ENCODE measurements around the gene AGER. TPM values are rescaled to one million over a fixed set of nuclear protein-coding genes. Genes with fewer than 3 reads are reported as not detected.

AGER gene
- total RNA-seq, 1 donor from 2014 or later: 9.9 TPM

- H3K27ac Mint-ChIP-seq (ENCODE audit: unreplicated experiment): no peak overlapping the region
- Histone ChIP-seq H4K20me1 (ENCODE audit: insufficient read depth, low read length) (peaks cover 9% of the 10 kb centered on the region), H3K27ac (ENCODE audit: low read depth, low read length) (no peak overlapping the region), H3K79me2 (ENCODE audit: insufficient read depth, low read length) (peaks cover 17% of the 10 kb centered on the region), H3K27me3 (ENCODE audit: insufficient read depth, low read length) (no peaks in the 10 kb centered on the region), H3K4me3 (ENCODE audit: insufficient read depth, low read depth, low read length) (no peak overlapping the region), H2AFZ (ENCODE audit: low read depth, low read length) (no peak overlapping the region), H3K9ac (ENCODE audit: low read length) (no peak overlapping the region), H3K36me3 (ENCODE audit: insufficient read depth, low read length) (peaks cover 11% of the 10 kb centered on the region), H3K9me3 (ENCODE audit: insufficient read depth, low read depth, low read length) (no peaks in the 10 kb centered on the region), H3K4me2 (ENCODE audit: low read length) (no peak overlapping the region), H3K4me1 (ENCODE audit: insufficient read depth, low read length) (peaks cover 12% of the 10 kb centered on the region)
- FAIRE-seq: no peak
- no peak overlapping the region for H3K4me3 Mint-ChIP-seq (ENCODE audit: unreplicated experiment)
- H3K4me1 Mint-ChIP-seq (ENCODE audit: low read depth, unreplicated experiment): peaks cover 11% of the 10 kb centered on the region
- no peaks in the 10 kb centered on the region for H3K27me3 Mint-ChIP-seq (ENCODE audit: low read depth, unreplicated experiment)
- H3K36me3 Mint-ChIP-seq (ENCODE audit: low read depth, unreplicated experiment): peaks cover 16% of the 10 kb centered on the region
- no peaks in the 10 kb centered on the region for H3K9me3 Mint-ChIP-seq (ENCODE audit: unreplicated experiment)
- TF ChIP-seq CTCF (IDR thresholded peaks at IDR 0.05; ENCODE audit: insufficient read depth, low read depth, low read length) (no peak), EZH2 (IDR thresholded peaks at IDR 0.05; ENCODE audit: insufficient read depth, low read length) (no peak)
- DNase-seq (ENCODE audit: low read depth): no peak
Observed at GRCh38 chr6:32158052-32158451, 26.0 kb downstream of the AGER start.

GRCh38 chr6:32156891-32157290 lies 27.2 kb downstream of the AGER start:
- Histone ChIP-seq H3K9me3 (ENCODE audit: insufficient read depth, low read depth, low read length) (no peaks in the 10 kb centered on the region), H3K4me3 (ENCODE audit: insufficient read depth, low read depth, low read length) (no peak overlapping the region), H3K4me1 (ENCODE audit: insufficient read depth, low read length) (peaks cover 24% of the 10 kb centered on the region), H4K20me1 (ENCODE audit: insufficient read depth, low read length) (peaks cover 9% of the 10 kb centered on the region), H3K79me2 (ENCODE audit: insufficient read depth, low read length) (peaks cover 17% of the 10 kb centered on the region), H3K4me2 (ENCODE audit: low read length) (no peak overlapping the region), H3K9ac (ENCODE audit: low read length) (no peak overlapping the region), H2AFZ (ENCODE audit: low read depth, low read length) (no peak overlapping the region), H3K27me3 (ENCODE audit: insufficient read depth, low read length) (no peaks in the 10 kb centered on the region), H3K36me3 (ENCODE audit: insufficient read depth, low read length) (peaks cover 11% of the 10 kb centered on the region), H3K27ac (ENCODE audit: low read depth, low read length) (no peak overlapping the region)
- Mint-ChIP-seq H3K4me1 (ENCODE audit: low read depth, unreplicated experiment) (peaks cover 19% of the 10 kb centered on the region), H3K27ac (ENCODE audit: unreplicated experiment) (no peak overlapping the region), H3K4me3 (ENCODE audit: unreplicated experiment) (no peak overlapping the region), H3K9me3 (ENCODE audit: unreplicated experiment) (no peaks in the 10 kb centered on the region), H3K27me3 (ENCODE audit: low read depth, unreplicated experiment) (no peaks in the 10 kb centered on the region), H3K36me3 (ENCODE audit: low read depth, unreplicated experiment) (peaks cover 12% of the 10 kb centered on the region)
- no peak for TF ChIP-seq EZH2 (IDR thresholded peaks at IDR 0.05; ENCODE audit: insufficient read depth, low read length)
- TF ChIP-seq CTCF (IDR thresholded peaks at IDR 0.05; ENCODE audit: insufficient read depth, low read depth, low read length): no peak
- FAIRE-seq (no peak), DNase-seq (ENCODE audit: low read depth) (no peak)

GRCh38 chr6:32154514-32155161 lies 29.4 kb downstream of the AGER start:
- Histone ChIP-seq H2AFZ (ENCODE audit: low read depth, low read length) (peak overlapping the region; percentile 76), H4K20me1 (ENCODE audit: insufficient read depth, low read length) (peaks cover 9% of the 10 kb centered on the region), H3K9ac (ENCODE audit: low read length) (peak overlapping the region; percentile 86), H3K4me2 (ENCODE audit: low read length) (peak overlapping the region; percentile 92), H3K79me2 (ENCODE audit: insufficient read depth, low read length) (peaks cover 17% of the 10 kb centered on the region), H3K36me3 (ENCODE audit: insufficient read depth, low read length) (peaks cover 11% of the 10 kb centered on the region), H3K27ac (ENCODE audit: low read depth, low read length) (peak overlapping the region; percentile 82), H3K4me3 (ENCODE audit: insufficient read depth, low read depth, low read length) (peak overlapping the region; percentile 88), H3K9me3 (ENCODE audit: insufficient read depth, low read depth, low read length) (no peaks in the 10 kb centered on the region), H3K4me1 (ENCODE audit: insufficient read depth, low read length) (peaks cover 24% of the 10 kb centered on the region), H3K27me3 (ENCODE audit: insufficient read depth, low read length) (peaks cover 6% of the 10 kb centered on the region)
- H3K27ac Mint-ChIP-seq (ENCODE audit: unreplicated experiment): peak overlapping the region; percentile 95
- peaks cover 12% of the 10 kb centered on the region for H3K36me3 Mint-ChIP-seq (ENCODE audit: low read depth, unreplicated experiment)
- H3K4me3 Mint-ChIP-seq (ENCODE audit: unreplicated experiment): peak overlapping the region; percentile 98
- H3K9me3 Mint-ChIP-seq (ENCODE audit: unreplicated experiment): peaks cover 2% of the 10 kb centered on the region
- TF ChIP-seq EZH2 (IDR thresholded peaks at IDR 0.05; ENCODE audit: insufficient read depth, low read length) (no peak), CTCF (IDR thresholded peaks at IDR 0.05; ENCODE audit: insufficient read depth, low read depth, low read length) (peak; percentile 21)
- peaks cover 19% of the 10 kb centered on the region for H3K4me1 Mint-ChIP-seq (ENCODE audit: low read depth, unreplicated experiment)
- H3K27me3 Mint-ChIP-seq (ENCODE audit: low read depth, unreplicated experiment): peaks cover 14% of the 10 kb centered on the region
- DNase-seq (ENCODE audit: low read depth) (peak; percentile 48), FAIRE-seq (no peak)

Data from astrocyte (in vitro differentiated cells and primary cell).